CD4-positive, alpha-beta T cell treated with Interleukin-4 for 1 hour (primary cell): ENCODE measurements around the gene TBC1D2.
"Not testable (repeated sequence)": the region's sequence is repeated elsewhere in the genome, so short reads cannot be mapped to it uniquely, and the experiment has no call there.

Experiments
- DNase-seq, 2 donors: peaks; one replicate each; pipeline ENCODE4 v3.0.0-alpha.2; 2020 to 2022

Gene TBC1D2

DNA sequence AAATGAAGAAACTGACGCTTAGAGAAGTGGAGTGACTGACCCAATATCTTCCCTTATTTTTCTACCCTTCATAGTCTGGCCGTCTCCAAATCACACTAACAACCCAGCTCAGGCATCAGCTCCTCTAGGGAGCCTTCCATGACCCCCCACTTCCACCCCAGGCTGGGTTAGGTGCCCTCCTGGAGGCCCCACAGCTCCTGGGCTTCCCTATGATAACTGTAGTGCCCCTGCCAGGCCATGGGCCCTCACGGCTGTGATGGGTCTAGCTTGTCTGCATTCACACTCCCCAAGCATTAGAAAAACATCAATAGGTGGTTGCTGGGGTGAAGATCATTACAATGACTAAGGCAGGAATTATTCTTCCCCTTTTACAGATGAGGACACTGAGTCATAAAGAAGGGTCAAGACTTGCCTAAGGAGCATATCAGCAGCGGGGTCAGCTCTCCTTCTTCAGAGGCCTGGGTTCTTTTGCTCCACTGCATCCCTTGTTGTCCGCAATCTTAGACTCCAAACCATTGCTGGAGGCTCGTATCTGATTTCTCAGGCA, 70.4 kb downstream of the TBC1D2 start:
- no peak for DNase-seq

DNA sequence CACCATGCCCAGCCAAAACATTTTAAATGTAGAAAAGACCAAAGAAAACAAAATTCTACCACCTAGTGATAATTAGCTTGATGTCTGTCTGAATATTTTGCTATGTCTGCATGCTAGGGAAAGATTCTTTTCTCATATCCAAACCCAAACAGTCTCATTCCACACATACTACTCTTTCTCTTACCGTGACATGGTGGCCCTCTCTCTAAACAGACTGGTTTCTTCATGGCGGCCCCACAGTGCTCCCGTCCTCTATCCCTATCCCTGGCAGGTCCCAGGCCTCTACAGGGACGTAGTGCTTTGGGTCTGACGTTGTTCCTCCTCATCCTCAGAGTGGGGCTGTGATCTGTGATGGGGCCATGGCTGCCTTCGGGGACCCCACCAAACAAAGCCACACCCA, 71.1 kb downstream of the TBC1D2 start:
- no peak for DNase-seq

DNA sequence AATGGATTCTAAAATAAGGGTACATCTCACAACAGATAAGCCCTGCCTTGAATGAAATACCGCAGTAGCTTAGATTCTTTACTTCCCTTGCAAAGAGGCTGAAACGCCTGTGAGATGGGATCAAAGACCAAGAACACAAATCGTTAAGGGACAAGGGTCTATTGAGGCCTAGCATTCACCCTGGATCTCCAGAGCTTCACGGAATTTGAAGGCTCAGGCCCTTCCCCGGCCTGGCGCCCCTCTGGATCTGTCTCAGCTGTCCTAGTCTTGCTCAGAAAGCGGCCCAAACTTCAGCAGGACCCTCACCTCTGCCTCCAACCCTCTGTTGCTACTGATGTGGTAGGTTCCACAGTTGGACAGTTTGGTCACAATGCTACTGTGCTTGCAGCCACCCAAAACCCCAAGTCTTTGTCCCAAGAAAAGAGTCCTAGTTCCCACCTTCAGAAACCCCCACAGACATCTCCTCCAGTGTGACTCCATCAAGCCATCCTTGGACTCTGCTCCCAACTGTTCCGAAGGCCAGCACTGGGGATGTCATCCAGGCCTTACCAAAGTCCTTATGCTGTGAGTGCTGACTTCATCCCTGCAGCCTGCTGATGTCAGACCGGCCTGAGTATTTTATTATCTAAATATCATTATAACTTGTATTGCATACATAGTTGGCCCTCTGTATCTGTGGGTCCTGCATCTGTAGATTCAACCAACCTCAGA, 72.4 kb downstream of the TBC1D2 start:
- DNase-seq: no peak

DNA sequence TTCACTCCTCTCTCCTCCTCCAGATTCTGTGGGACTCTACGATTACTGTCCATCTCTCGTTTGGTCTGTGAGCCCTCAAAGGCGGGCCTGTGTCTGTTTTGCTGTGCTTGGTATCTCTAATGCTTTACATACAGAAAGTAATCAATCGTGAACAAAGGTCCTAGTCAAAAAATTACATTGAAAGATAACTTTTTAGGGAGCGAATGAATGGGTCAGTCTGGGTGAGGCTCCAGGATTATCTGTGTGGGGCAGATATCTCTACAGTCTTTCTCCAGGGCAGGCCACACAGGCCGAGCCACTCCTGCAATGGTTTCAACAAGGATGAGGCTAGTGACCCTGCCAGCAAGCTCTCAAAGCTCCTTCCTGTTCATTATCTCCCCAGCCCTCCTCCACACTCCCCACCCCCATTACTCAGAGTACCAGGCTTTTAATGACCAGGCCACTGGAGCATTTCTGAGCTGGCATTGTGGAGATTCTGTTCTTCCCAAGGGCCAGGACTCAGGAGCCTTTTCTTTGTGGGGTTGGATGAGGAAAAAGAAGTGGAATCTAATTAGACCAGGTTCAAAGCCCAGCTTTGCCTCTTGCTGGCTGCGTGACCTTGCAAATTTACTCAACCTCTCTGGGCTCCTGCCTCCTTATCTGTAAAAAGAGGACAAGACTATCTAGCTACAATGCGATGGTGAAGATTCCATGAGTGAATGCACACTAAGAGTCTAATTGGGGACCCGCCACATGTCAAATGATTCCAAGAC, 73.2 kb downstream of the TBC1D2 start:
- no peak for DNase-seq

DNA sequence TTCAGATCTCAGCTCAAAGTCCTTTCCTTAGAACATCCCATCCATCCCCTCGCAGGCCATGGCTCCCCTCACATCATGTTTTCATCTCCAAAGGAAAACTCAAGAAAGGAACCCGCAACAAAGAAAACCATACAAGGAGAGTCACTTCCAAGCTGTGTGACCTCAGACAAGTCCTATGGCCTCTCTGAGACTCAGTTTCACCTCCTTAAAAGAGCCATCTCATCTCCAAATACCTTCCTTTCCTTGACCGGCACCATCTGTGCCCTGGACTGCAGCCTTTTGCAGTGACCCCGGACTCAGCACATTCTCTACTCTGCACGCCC, 73.7 kb downstream of the TBC1D2 start:
- no peak for DNase-seq

DNA sequence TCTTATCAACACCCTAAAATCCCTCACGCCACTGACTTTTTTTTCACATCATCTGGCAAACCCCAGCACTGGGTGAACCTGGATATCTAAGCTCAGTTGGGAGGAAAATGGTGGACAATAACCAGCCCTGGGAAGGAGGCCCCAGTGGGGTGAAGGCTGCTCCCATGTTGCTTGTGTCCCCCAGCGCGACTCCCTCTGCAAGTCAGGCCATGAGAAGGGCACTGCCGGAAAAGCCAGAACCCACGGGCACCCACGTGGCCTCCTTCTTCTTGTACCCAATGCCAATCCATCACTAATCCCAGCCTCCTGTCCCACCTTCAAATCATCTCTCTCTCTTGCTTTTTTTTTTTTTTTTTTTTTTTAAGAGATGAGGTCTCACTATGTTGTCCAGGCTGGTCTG, 74.5 kb downstream of the TBC1D2 start:
- DNase-seq: no peak

DNA sequence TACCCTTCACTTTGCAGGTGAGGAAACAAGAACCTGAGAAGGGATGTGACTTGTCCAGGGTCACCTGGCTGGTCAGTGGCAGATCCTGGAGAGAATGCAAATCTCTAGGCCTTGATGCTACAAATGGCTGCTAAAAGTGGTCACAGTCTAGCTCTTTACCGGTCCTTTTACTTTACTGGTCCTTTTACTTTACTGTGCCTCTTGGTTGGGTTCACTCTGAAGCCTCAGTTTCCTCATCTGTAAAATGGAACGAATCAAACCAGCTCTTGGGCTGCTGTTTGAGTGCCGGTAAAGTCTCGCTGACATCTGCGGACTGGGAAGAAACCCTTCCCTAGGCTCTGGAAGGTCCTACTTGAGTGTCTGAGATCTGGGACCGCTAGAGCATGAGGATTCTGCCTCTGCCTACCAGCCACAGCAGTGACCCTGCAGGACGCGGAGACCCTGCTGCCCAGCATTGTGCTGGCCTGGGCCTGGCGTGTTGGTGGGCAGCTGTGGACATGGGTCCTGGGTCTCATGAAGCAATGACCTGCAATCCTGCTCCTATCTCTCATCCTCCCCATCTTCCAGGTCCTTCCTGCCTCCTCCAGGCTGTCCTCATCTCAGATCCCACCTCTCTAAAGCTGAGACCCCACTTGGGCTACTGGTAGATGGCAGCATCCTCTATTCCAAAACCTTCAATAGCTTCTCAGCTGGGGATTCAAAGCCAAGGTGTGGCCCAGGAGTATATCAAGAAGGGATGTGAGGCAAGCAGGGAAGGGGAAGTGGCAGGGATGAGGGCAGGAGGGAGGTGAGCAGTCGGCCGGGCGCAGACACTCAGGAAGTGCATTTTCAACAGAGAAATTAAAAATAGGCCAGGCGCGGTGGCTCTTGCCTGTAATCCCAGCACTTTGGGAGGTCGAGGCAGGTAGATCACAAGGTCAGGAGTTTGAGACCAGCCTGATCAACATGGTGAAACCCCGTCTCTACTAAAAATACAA, 76.3 kb downstream of the TBC1D2 start:
- no peak for DNase-seq

DNA sequence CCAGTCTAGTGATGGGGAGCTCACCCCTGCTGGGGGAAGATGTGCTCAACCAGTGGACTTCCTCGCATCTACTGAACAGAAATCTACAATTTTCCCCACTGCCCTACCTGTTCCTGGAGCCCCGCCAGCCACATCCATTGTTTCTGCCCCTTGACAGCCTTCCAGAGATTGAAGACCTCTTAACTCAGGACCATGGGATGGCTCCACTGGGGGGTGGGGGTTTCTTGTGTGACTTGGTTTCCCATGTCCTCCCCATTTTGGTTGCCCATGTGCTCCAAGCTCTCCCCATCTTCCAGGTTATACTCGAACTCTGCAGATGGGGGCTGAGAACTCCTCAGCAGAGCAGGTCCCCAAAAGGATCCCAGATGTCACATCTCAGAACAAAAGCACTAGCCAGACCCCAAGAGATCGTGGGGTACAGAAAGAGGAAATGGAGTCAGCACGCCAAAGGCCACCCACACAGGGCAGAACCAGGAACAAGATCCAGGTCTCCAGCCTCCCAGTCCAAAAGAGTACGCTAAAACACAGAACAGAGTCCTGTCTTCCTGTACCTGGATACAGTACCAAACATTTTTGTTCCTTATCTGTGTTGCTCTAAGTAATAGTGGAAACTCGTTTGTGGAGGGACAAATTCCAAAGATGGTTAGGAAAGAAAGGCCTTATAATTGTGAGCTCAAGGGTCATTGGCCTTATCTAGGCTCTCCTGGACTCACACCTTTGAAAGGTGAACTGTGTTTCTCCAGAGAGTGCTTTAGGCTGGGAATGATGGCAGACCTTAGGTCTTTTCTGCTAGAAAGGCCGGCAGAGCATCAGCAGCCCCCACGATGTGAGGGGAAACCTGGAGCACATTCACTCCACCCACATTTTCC, 78.8 kb downstream of the TBC1D2 start:
- no peak for DNase-seq

DNA sequence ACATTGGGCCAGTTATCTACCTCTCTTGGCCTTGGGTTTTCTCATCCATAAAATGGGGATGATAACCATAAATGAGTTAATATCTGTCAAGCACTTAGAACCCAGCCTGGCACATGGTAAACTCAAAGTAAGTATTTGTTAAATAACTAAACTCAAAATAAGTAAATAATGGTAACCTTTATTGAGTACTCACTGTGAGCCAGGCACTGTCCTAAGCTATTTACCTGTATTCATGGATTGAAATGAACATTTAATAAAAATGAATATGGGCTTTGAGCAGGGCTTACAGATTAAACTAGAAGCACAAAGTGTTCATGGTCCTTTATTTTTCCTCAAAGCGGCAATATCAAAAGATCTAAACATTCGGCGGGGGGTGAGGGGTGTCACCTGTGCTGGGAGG, 79.7 kb downstream of the TBC1D2 start:
- no peak for DNase-seq

DNA sequence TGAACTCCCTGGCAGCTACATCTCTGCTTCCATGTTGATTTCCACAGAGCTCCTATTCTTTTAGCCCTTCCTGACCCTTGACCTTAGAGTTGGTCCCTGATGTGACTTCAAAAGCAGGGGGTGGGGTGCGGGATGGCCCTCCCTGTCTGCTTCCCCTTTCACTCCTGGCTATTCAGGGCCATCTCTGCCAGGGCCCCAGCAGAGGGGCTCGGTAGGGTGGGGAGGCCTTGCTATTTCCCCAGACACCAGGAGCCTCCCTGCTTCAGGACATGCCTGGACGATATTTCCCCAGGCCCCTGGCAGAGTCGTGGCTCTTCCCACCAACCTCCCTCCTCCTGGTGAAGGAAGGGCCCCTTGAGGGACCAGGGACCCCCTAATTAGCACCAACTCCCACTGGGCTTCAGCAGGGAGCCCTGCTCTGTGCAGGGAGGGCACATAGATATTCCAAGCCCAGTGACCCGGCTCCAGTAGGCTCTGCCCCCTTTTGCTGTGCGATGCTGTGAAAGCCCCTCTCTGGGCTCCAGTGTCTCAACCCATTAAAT, 80.3 kb downstream of the TBC1D2 start:
- DNase-seq: no peak

DNA sequence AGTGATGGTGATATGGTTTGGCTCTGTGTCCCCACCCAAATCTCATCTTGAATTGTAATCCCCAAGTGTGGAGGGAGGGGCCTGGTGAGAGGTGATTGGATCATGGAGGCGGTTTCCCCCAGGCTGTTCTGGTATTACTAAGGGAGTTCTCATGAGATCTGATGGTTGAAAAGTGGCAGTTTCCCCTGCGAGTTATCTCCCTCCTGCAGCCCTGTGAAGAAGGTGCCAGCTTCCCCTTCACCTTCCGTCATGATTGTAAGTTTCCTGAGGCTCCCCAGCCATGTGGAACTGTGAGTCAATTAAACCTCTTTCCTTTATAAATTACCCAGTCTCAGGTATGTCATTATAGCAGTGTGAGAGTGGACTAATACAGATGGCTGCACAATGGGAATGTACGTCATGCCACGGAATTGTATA, 80.9 kb downstream of the TBC1D2 start:
- DNase-seq: not testable (repeated sequence)

DNA sequence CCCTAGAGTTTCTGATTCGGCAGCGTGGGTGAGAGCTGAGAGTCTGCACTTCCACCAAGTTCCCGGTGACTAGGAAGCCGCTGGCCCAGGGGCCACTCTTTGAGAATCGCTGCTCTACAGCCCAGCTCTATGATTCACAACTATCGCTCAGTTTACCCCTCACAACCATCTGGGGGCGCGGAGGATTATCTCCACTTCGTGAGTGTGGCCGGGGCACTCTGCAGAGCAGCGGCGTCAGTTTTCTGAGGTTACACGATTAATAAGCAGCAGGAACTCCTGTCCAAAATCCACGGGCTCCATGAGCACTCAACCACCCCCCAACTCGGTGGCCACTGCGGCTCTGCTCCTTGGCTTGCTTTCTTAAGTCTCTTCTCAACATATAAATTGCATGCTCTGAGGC, 82.3 kb downstream of the TBC1D2 start:
- DNase-seq: no peak

DNA sequence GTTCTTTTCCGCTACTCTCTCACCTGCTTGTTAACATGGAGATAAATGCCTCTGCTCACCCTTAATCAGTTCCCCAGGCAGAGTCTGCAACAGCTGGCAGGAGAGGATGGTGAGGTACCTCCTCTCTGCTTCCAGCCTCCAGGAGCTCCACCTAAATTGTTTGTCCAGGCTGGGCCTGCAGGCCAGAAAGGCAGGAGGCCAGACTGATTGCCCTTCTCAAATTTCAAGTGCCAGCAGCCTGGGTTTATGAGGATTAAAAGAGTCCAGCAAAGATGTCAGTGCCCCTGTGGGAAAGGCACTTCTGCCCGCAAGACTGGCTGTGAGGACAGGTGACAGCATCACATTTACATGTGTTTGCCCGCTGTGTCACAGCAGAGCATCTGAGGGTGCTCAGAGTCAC, 82.8 kb downstream of the TBC1D2 start:
- no peak for DNase-seq

DNA sequence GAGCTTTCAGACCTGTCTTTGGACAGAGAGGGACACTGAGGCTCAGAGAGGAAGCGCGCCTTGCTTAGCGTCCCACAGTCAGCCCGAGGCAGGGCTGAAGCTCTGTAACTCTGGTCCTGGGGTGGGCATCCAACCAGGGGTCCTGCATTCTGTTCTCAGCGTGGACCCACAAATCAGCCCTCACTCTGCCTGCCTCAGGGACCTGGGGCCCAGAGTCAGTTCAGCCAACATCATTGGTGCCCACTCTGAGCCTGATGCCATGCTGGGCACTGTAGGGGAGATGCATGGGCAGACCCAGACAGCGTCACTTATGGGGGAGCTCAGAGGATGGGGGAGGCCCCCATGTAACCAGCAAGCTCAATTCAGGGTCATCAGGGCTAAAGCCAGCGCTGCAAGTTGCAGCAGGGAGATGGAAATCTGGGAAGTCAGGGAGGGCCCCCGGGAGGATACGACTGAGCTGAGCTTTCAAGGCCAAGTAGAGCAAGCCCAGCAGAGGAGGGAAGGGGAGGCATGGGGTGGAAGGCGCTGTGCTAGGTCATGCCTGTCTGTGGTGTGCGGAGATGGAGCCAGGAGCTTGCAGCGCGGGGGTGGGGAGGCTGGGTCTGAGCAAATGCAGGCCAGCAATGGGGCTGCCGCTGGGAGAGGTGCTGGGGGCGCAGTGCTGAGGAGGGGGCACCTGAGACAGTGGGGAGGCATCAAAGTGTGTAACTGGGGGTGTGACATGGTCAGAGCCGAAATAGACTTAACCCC, 84.1 kb downstream of the TBC1D2 start:
- no peak for DNase-seq

DNA sequence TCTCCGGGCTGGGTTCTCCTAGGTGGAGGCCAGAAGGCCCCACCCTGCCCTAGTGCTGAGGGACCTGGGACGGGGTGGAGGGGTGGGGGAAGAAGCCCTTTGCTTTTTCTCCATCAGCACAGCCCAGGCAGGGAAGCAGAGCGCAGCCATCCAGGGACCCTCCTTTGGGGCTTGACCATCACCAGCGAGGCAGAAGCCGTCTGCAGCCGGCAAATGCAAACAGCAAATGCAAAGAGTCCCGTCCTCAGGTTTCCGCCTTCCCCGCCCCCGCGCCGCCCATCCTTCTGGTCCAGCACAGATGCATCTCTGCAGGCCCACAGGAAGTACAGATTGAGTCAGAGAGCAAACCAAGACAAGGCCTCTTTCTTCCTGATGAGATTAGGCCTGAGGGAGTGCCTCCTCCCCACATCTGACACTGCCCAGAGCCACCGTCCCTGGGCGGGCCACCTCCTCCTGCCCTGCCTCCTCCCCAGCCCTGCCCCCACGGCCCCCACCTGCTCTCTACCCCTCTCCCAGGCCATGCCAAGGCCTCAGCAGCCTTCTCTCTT, 86.4 kb downstream of the TBC1D2 start:
- DNase-seq: peak; percentile 19 to 48

DNA sequence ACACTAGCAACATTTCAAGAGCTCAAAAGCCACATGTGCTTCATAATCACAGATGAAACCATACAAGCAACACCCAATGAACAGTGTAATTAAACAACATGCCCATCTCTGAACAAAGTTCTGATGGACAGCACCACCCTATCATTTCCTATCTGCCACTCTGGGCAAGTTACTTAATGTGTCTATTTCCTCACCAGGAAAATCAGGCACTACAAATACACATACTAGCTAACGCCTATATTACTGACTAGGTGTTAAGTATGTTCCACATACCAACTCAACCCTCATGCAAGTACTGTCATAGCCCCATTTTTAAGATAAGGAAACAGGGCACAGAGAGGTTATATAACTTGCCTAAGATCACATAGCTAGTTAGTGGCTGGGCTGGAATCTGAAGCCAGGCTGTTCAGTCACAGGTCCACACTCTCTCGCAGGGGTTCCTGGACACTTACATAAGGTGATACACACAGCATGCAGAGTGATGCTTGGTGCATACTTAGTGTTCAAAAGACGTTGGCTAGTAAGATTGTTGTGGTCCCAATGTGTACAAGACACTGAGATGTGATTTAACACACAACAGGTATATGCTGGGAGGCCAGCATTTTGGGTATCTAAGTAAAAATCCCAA, 87.2 kb downstream of the TBC1D2 start:
- DNase-seq: no peak

DNA sequence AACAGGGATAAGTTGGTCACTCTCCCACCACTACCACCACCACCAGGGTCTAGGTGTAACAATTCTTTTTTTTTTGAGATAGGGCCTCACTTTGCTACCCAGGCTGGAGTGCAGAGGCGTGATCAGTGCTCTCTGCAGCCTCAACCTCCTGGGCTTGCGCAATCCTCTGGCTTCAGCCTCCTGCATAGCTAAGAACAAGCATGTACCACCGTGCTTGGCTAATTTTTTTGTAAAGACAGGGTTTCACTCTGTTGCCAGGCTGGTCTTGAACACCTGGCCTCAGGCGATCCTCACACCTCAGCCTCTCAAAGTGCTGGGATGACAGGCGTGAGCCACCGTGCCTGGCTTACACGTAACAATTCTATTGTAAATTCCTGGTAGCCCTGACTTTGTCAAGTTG, 90.5 kb downstream of the TBC1D2 start:
- no peak for DNase-seq

DNA sequence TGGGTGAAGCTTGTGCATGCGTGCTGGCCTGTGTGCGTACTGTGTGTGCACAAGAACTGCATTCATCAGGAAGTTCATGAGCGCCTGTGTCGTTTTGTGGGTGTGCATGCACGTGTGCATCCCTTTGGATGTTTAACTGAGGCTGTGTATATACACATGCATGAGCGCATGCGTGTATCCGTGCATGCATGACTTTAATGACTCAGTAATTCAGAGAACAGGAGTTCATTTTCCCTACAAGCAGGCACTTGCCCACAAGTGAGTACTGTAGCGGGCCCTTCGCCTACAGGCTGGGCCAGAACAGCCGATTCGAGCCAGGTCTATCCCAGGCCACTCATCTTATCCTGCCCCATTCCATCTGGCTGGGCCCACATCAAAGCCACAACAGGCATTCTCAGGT, 92.8 kb downstream of the TBC1D2 start:
- no peak for DNase-seq

DNA sequence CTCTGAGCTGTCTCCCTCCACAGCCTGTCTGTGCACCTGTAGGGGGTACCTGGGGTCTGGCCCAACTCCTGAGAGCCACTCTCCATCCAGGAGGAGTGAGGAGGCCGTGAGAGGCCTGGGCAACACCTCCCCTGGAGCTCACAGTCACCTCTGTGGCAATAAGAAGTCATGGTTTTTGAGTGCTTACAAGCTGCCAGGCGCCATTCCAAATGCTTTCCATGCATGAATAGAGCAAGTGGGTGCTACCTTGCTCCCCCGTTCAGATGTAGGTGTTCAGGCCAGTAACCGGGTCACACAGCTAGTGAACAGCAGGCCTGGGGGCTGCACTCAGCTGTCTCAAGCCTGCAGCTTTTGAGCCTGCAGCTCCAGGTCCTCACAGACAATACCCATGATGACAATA, 93.6 kb downstream of the TBC1D2 start:
- no peak for DNase-seq

DNA sequence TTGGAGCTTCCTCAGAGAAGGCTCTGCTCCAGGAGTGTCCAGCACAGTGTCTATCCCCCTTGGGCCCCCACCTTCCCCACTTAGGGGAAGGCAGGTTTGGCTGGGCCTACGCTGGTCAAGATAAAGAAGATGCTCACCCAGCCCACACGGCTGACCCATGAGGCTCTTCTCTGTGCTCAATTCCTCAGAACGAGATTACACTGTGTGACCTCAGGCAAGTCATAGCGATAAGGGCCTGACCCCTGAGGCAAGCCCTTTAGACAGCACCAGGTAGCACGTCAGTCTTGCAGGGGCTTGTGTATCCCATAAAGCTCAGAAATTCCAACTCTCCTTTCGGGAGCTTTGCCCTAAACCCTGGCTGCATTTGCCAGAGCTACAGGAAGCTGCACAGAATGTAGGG, 95.7 kb downstream of the TBC1D2 start:
- DNase-seq: no peak
